ENCODE measurements around the gene PPM1M. TPM values are rescaled to one million over a fixed set of nuclear protein-coding genes. Genes with fewer than 3 reads are reported as not detected.

The PPM1M gene
- total and polyA plus RNA-seq, 2 experiments from 2014 or later = 2.2 to 4.0 TPM

- no peak overlapping the region for H3K4me3 Mint-ChIP-seq
- DNase-seq (ENCODE audit: low spot score) (no peak), ATAC-seq (no peak)
- Histone ChIP-seq H3K4me2 (no peak overlapping the region), H2AFZ (no peak overlapping the region), H3K27me3 (ENCODE audit: insufficient read depth) (no peaks in the 10 kb centered on the region), H3K4me1 (ENCODE audit: insufficient read depth) (peaks cover 15% of the 10 kb centered on the region; the same call in 1 of the 2 replicates), H3K36me3 (ENCODE audit: insufficient read depth) (no peaks in the 10 kb centered on the region), H3K4me3 (no peak overlapping the region), H3K9me2 (ENCODE audit: insufficient read depth) (no peaks in the 10 kb centered on the region), H3K79me2 (replicated peaks; ENCODE audit: insufficient read depth) (peaks cover 7% of the 10 kb centered on the region; the same call in 1 of the 2 replicates), H3K27ac (ENCODE audit: low read depth) (no peak overlapping the region), H4K20me1 (replicated peaks; ENCODE audit: insufficient read depth) (no peaks in the 10 kb centered on the region), H3F3A (replicated peaks; ENCODE audit: low read depth) (peaks cover 14% of the 10 kb centered on the region)
- peaks cover 8% of the 10 kb centered on the region for H3K4me1 Mint-ChIP-seq
- H3K27me3 Mint-ChIP-seq (ENCODE audit: insufficient read depth, low read depth, poor library complexity) = peaks cover 17% of the 10 kb centered on the region
- no peaks in the 10 kb centered on the region; the same call in 2 of the 3 replicates for H3K9me3 Mint-ChIP-seq
- H3K36me3 Mint-ChIP-seq (ENCODE audit: low read depth) = peaks cover 2% of the 10 kb centered on the region; the same call in 2 of the 3 replicates
- TF ChIP-seq ZNF462 (CRISPR knock-in tag; IDR thresholded peaks at IDR 0.05) (no peak), POLR2AphosphoS5 (IDR thresholded peaks at IDR 0.05; ENCODE audit: low read depth) (no peak), CREB1 (CRISPR knock-in tag; IDR thresholded peaks at IDR 0.05; ENCODE audit: low read depth) (no peak), ZNF331 (CRISPR knock-in tag; IDR thresholded peaks at IDR 0.05; ENCODE audit: low read depth) (no peak), EZH2phosphoT487 (IDR thresholded peaks at IDR 0.05; ENCODE audit: unreplicated experiment) (no peak), CTCF (conservative IDR thresholded peaks at IDR 0.05; ENCODE audit: low read depth in 2 of 2) (no peak), NANOG (IDR thresholded peaks at IDR 0.05; ENCODE audit: borderline replicate concordance) (no peak), ZNF114 (CRISPR knock-in tag; IDR thresholded peaks at IDR 0.05) (no peak), JUNB (IDR thresholded peaks at IDR 0.05; ENCODE audit: unreplicated experiment) (no peak), REST (IDR thresholded peaks at IDR 0.05; ENCODE audit: unreplicated experiment) (no peak), EZH2 (IDR thresholded peaks at IDR 0.05; ENCODE audit: low read depth, unreplicated experiment) (no peak), STAT1 (IDR thresholded peaks at IDR 0.05; ENCODE audit: unreplicated experiment) (no peak), ETS1 (IDR thresholded peaks at IDR 0.05) (no peak)
- H3K27ac Mint-ChIP-seq = no peak overlapping the region
Measured at GRCh38 chr3:52283306-52283705, 37.7 kb downstream of the PPM1M start.

Data from GM23338 (cell line).